SK-N-SH treated with all-trans-retinoic acid at 6 μM for 48 hours (cell line): ENCODE measurements around the gene ANKRD23.

Source experiments
- CSDC2 ChIP-seq: fragments of 250-450 bp; sonication (Bioruptor Pico); IDR thresholded peaks from 2 replicates; pipeline ENCODE4 v1.5.0; 2020; ENCODE audit warnings: mild to moderate bottlenecking, moderate library complexity
- GLIS3 ChIP-seq: fragments of 250-450 bp; sonication (Bioruptor Pico); IDR thresholded peaks from 2 replicates; pipeline ENCODE4 v1.5.0; 2020; ENCODE audit warnings: mild to moderate bottlenecking, moderate library complexity
- TOX ChIP-seq: fragments of 250-450 bp; sonication (Bioruptor Pico); IDR thresholded peaks from 2 replicates; pipeline ENCODE4 v1.8.0; 2021; ENCODE audit warnings: mild to moderate bottlenecking, moderate library complexity, borderline replicate concordance

DNA sequence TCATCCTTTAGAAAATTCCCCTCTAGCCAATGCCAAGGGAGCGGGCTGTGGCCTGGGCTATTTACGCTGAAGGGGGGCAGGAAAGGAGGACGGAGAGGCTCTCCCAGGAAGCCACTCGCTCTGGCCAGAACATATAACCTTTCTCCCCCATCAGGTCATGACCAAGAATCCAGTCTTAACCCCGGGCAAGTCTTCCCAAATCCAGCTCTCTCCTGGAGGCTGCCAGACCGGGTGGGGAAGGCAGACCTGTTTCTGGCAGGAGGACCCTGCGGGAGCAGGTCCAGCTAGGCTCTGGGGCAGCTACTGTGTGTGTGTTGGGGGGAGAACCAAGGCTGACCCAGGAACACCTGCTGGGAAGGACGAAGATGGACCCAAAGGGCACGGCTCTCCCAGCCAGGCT lies 39.5 kb upstream of the ANKRD23 start:
- TF ChIP-seq CSDC2 (CRISPR knock-in tag) (no peak), GLIS3 (no peak), TOX (CRISPR knock-in tag) (no peak)
